Right lobe of liver (tissue), 6 donors: ENCODE results near the gene GNAQ. TPM values are rescaled to one million over a fixed set of nuclear protein-coding genes. Genes with fewer than 3 reads are reported as not detected.

Experiments used
- ATAC-seq, 4 donors: fragments of 200-7000 bp; cut with Tn5 transposase; one replicate each; pipeline ENCODE4 v1.9.1; 2020; ENCODE audit warnings: mild to moderate bottlenecking in 4 of 4, moderate library complexity in 4 of 4
- DNase-seq, 3 donors: peaks; one replicate each; pipeline ENCODE4 v3.0.0-alpha.2; 2020
- H3K27ac ChIP-seq, 3 donors: fragments of 200-600 bp; one replicate each; pipeline ENCODE4 v1.8.0; 2022
- H3K27me3 ChIP-seq, 2 donors: fragments of 200-600 bp; one replicate each; pipeline ENCODE4 v1.8.0; 2022
- H3K36me3 ChIP-seq, 4 donors: fragments of 200-600 bp; sonication (generic) in 1 of 4; one replicate each; pipeline versions ENCODE4 v1.5.1 to v1.8.0; 2017 to 2022; ENCODE audit warnings: control low read depth in 1 of 4
- H3K4me1 ChIP-seq, 4 donors: fragments of 200-600 bp; sonication (generic) in 1 of 4; one replicate each; pipeline versions ENCODE4 v1.5.1 to v1.8.0; 2017 to 2022; ENCODE audit warnings: control low read depth in 1 of 4
- H3K4me3 ChIP-seq, 3 donors: fragments of 200-600 bp; one replicate each; pipeline ENCODE4 v1.8.0; 2022
- H3K9me3 ChIP-seq, 4 donors: fragments of 200-600 bp; sonication (generic) in 1 of 4; one replicate each; pipeline versions ENCODE4 v1.5.1 to v1.8.0; 2017 to 2022; ENCODE audit warnings: control low read depth in 1 of 4
- CTCF ChIP-seq, 4 donors: fragments of 200-600 bp in 3 of 4; fragments of 450-650 bp in 1 of 4; IDR thresholded peaks; one replicate each; pipeline versions ENCODE4 v1.5.1 to v1.8.0; 2016 to 2022; ENCODE audit warnings: antibody characterized with exemption in 4 of 4, mild to moderate bottlenecking in 2 of 4
- POLR2A ChIP-seq: fragments of 450-650 bp; IDR thresholded peaks from one replicate; pipeline ENCODE4 v1.6.1; 2017; ENCODE audit warnings: antibody characterized with exemption, mild to moderate bottlenecking
- WGBS: methylation state at CpG from one replicate; pipeline ENCODE4 v1.1.6; 2018; ENCODE audit warnings: low coverage, low lambda C conversion rate; ENCODE audit not compliant: insufficient coverage; ENCODE audit errors: missing lambda C conversion rate; 5-methylcytosine and 5-hydroxymethylcytosine counted together
- intact Hi-C, 2 donors: fragments of 100-400 bp; cut with DNase I; formaldehyde crosslinking; loops; one replicate each; pipeline versions ENCODE4 v1.11.2 to v1.14.1; 2022
- total RNA-seq, 6 experiments: library from RNA; depleted of rRNA in 2 of 6; stranded (reverse); fragments of >200 nt in 2 of 6; fragmentation: NEBNext Ultra II Directional in 3 of 6; extraction: Animal tissue kit (Norgen Biotek cat#: 25700) in 3 of 6; gene quantifications; one replicate each; pipeline versions ENCODE4 v1.1.0 to v1.2.4, GENCODE V29; 2016 to 2023
- donor health status: DM: no; HTN: yes; CAD: no.
- donor health status: DM: no; HTN: no; CAD: no.
- donor health status: DM: no; HTN: no; CAD: no.
- donor health status: DM: no; HTN: yes; CAD: no.
- donor health status: DM: no; HTN: yes; CAD: no.

GNAQ gene
- total RNA-seq, 6 experiments from 2014 or later: 15.8 to 28.7 (median 21.6) TPM

- Histone ChIP-seq H3K4me1 (no peaks in the 10 kb centered on the region), H3K36me3 (no peaks in the 10 kb centered on the region), H3K4me3 (no peak overlapping the region), H3K27me3 (no peaks in the 10 kb centered on the region), H3K9me3 (no peaks in the 10 kb centered on the region), H3K27ac (no peak overlapping the region)
- TF ChIP-seq POLR2A: no peak
- no peak for TF ChIP-seq CTCF (IDR thresholded peaks at IDR 0.05)
- DNase-seq (no peak), ATAC-seq (no peak)
- intact Hi-C loops: no loop called here
- 81% methylated on average over 2 of the region's 2 CpGs for WGBS
Measured at GRCh38 chr9:77826116-77826515, 205.5 kb downstream of the GNAQ start.

DNA sequence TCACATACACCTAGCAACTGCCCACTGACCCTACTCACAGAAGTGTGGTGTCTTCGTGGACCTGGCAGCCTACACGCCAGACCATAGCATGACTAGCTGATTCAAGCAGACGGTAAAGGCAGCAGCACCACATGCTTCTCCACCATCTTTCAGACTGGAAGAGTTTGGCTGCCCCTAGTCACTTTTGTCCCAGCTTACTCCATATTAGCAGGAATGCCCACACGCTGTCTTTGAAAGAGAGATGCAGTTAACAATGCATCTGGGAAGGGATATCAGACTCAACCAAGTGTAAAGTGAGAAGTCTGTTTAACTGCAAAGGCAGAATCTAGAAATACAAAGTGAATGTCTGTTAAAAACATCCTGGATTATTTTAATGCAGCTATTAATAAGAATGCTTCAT lies 206.2 kb downstream of the GNAQ start:
- TF ChIP-seq POLR2A: no peak
- TF ChIP-seq CTCF (IDR thresholded peaks at IDR 0.05): no peak
- Histone ChIP-seq H3K9me3 (no peaks in the 10 kb centered on the region), H3K27me3 (no peaks in the 10 kb centered on the region), H3K4me3 (no peak overlapping the region), H3K27ac (no peak overlapping the region), H3K4me1 (no peaks in the 10 kb centered on the region), H3K36me3 (no peaks in the 10 kb centered on the region)
- ATAC-seq: no peak
- intact Hi-C loops: no loop called here
- DNase-seq: no peak
- WGBS: 93% methylated on average over 4 of the region's 4 CpGs

GRCh38 chr9:77820293-77820954 lies 211.2 kb downstream of the GNAQ start:
- ATAC-seq: peak in 1 of 4 donors; percentile 27
- DNase-seq: no peak
- no peaks in the 10 kb centered on the region for H3K4me1 ChIP-seq
- WGBS: 72% methylated on average over 3 of the region's 3 CpGs
- TF ChIP-seq CTCF (IDR thresholded peaks at IDR 0.05) (no peak), POLR2A (no peak)
- intact Hi-C loops: no loop called here
- H3K9me3 ChIP-seq: no peaks in the 10 kb centered on the region
- no peak overlapping the region for H3K4me3 ChIP-seq
- no peaks in the 10 kb centered on the region for H3K36me3 ChIP-seq
- H3K27me3 ChIP-seq: no peaks in the 10 kb centered on the region
- H3K27ac ChIP-seq: no peak overlapping the region

GRCh38 chr9:77819657-77820056 lies 212.0 kb downstream of the GNAQ start:
- Histone ChIP-seq H3K36me3 (no peaks in the 10 kb centered on the region), H3K27me3 (no peaks in the 10 kb centered on the region), H3K4me3 (no peak overlapping the region), H3K27ac (no peak overlapping the region), H3K4me1 (no peaks in the 10 kb centered on the region), H3K9me3 (no peaks in the 10 kb centered on the region)
- 63% methylated on average over 1 of the region's 1 CpG for WGBS
- DNase-seq (no peak), ATAC-seq (peak; percentile 61 to 75 (median 70))
- intact Hi-C loops: no loop called here
- no peak for TF ChIP-seq POLR2A
- no peak for TF ChIP-seq CTCF (IDR thresholded peaks at IDR 0.05)
